Measurements from ENCODE around the gene NRIP2. TPM values are rescaled to one million over a fixed set of nuclear protein-coding genes. Genes with fewer than 3 reads are reported as not detected.

NRIP2 gene
- total and polyA plus RNA-seq, 2 donors (not counting 1 experiment from before 2014, with no cell fraction given): 0.08 to 0.17 TPM

DNA sequence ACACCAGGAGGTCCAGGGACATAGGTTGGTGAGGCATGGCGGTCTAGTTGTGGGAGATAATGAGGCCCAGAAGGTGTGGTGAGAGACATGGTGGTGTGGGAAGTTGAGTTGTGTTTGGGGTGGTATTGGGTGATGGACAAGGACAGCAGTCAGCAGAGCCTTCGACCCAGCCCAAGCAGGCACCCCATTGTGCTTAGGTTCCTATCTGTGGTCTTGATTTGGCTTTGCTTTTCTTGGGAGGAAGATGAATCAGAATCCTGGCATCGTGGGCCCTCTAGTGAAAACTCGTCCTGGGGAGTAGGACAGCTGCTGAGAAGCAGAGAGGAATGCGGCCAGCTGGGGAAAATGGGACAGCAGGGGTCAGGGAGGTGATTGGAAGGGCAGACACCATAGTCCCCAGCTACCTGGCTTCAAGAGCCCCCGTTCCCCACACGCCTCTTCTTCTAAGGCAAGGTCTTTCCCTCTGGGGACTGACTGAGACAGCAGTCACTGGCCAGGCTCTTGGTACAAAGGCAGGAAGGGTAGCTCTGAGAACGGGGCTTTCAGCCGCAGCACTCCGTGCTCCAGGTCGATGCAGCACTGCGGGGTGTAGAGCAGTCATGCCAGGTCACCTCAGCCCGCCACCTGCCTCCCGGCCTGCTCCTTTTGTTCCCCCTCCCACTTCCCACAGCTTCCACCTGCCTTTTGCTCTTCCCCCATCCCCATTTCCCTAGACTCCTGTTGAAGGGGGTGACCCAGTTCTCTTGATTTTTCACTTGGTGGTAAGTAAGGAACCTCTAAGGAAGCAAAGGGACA lies 7.9 kb downstream of the NRIP2 start:
- H3K27ac ChIP-seq (ENCODE audit: insufficient read depth, low read length): no peak overlapping the region
- H3K27me3 ChIP-seq (ENCODE audit: control insufficient read depth, insufficient read depth, low read length): no peaks in the 10 kb centered on the region
- no peak overlapping the region for H3K4me2 ChIP-seq (ENCODE audit: extremely low read depth, insufficient read depth, low read length)
- peaks cover 5% of the 10 kb centered on the region for H3K36me3 ChIP-seq (ENCODE audit: control insufficient read depth, insufficient read depth, low read length)
- H3K79me2 ChIP-seq (ENCODE audit: control insufficient read depth, insufficient read depth, low read length): no peaks in the 10 kb centered on the region
- no peak overlapping the region for H3K4me3 ChIP-seq (replicated peaks in 1 of 4; ENCODE audit: control extremely low read depth in 1 of 4, insufficient read depth in 1 of 4, low read depth in 3 of 4, low read length in 4 of 4)
- no peaks in the 10 kb centered on the region for H4K20me1 ChIP-seq (ENCODE audit: control insufficient read depth, extremely low read depth, insufficient read depth, low read length)
- no peaks in the 10 kb centered on the region for H3K4me1 ChIP-seq (ENCODE audit: control insufficient read depth, extremely low read depth, insufficient read depth, low read length)
- no peak overlapping the region for H3K9ac ChIP-seq (ENCODE audit: insufficient read depth, low read length)
- DNase-seq (ENCODE audit: low read depth in 2 of 2): peak in 1 of 2 donors; percentile 15
- no peak overlapping the region for H2AFZ ChIP-seq (ENCODE audit: low read length)
- no peak for TF ChIP-seq EZH2 (IDR thresholded peaks at IDR 0.05; ENCODE audit: low read length, missing control alignments)
- TF ChIP-seq, protein P1, sequence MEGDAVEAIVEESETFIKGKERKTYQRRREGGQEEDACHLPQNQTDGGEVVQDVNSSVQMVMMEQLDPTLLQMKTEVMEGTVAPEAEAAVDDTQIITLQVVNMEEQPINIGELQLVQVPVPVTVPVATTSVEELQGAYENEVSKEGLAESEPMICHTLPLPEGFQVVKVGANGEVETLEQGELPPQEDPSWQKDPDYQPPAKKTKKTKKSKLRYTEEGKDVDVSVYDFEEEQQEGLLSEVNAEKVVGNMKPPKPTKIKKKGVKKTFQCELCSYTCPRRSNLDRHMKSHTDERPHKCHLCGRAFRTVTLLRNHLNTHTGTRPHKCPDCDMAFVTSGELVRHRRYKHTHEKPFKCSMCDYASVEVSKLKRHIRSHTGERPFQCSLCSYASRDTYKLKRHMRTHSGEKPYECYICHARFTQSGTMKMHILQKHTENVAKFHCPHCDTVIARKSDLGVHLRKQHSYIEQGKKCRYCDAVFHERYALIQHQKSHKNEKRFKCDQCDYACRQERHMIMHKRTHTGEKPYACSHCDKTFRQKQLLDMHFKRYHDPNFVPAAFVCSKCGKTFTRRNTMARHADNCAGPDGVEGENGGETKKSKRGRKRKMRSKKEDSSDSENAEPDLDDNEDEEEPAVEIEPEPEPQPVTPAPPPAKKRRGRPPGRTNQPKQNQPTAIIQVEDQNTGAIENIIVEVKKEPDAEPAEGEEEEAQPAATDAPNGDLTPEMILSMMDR (conservative IDR thresholded peaks at IDR 0.05 in 1 of 2, IDR thresholded peaks at IDR 0.05 in 1 of 2; ENCODE audit: low read depth in 1 of 2, low read length in 2 of 2): no peak
- H3K9me3 ChIP-seq (ENCODE audit: control insufficient read depth, insufficient read depth, low read depth, low read length): no peaks in the 10 kb centered on the region

DNA sequence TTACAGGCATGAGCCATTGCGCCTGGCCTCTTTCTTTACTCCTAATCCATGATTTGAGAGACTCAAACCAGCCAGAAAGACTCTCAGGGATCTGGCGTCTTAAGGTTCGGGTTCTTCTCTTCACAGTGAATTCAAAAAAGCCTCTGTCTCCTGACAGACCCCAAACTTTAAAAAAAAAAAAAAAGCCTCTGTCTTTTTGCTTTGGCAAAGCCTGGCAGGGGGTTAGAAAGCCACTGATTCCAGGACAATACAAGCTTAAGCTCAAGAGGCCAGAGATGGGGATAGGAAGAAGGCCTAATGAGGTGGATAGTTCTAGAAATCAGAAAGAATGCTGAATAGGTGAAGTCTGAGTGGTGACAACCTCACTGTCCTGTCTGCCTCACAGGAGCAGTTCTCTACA lies 8.8 kb downstream of the NRIP2 start:
- no peaks in the 10 kb centered on the region for H3K27me3 ChIP-seq (ENCODE audit: control insufficient read depth, insufficient read depth, low read length)
- H2AFZ ChIP-seq (ENCODE audit: low read length): no peak overlapping the region
- no peak overlapping the region for H3K9ac ChIP-seq (ENCODE audit: insufficient read depth, low read length)
- H3K4me2 ChIP-seq (ENCODE audit: extremely low read depth, insufficient read depth, low read length): no peak overlapping the region
- no peak overlapping the region for H3K27ac ChIP-seq (ENCODE audit: insufficient read depth, low read length)
- peaks cover 5% of the 10 kb centered on the region for H3K36me3 ChIP-seq (ENCODE audit: control insufficient read depth, insufficient read depth, low read length)
- H3K9me3 ChIP-seq (ENCODE audit: control insufficient read depth, insufficient read depth, low read depth, low read length): no peaks in the 10 kb centered on the region
- H4K20me1 ChIP-seq (ENCODE audit: control insufficient read depth, extremely low read depth, insufficient read depth, low read length): no peaks in the 10 kb centered on the region
- TF ChIP-seq, protein P1 (conservative IDR thresholded peaks at IDR 0.05 in 1 of 2, IDR thresholded peaks at IDR 0.05 in 1 of 2; ENCODE audit: low read depth in 1 of 2, low read length in 2 of 2): no peak
- no peak for TF ChIP-seq EZH2 (IDR thresholded peaks at IDR 0.05; ENCODE audit: low read length, missing control alignments)
- H3K79me2 ChIP-seq (ENCODE audit: control insufficient read depth, insufficient read depth, low read length): no peaks in the 10 kb centered on the region
- DNase-seq (ENCODE audit: low read depth in 2 of 2): no peak
- no peaks in the 10 kb centered on the region for H3K4me1 ChIP-seq (ENCODE audit: control insufficient read depth, extremely low read depth, insufficient read depth, low read length)
- H3K4me3 ChIP-seq (replicated peaks in 1 of 4; ENCODE audit: control extremely low read depth in 1 of 4, insufficient read depth in 1 of 4, low read depth in 3 of 4, low read length in 4 of 4): no peak overlapping the region

DNA sequence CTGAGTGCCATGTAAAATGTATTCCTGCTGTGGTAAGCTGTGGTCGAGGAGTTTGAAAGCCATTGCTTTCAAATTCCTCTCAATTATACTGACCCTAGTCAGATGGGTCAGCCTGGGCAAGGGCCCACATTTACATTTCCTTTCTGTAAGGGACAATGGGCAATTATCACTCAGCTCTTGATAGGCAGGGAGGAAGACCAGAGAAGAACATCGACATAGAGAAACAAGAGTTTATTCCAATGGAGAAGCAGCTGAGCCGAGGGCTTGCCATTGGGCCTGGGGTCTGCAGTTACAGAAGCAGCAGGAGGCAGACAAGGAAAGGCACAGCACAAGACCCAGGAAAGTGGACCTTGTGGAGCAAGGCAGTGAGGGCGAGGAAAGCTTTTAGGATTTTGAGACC lies 9.7 kb downstream of the NRIP2 start:
- peaks cover 5% of the 10 kb centered on the region for H3K36me3 ChIP-seq (ENCODE audit: control insufficient read depth, insufficient read depth, low read length)

More for the DNA sequence above, 9.7 kb downstream of the NRIP2 start:
- Histone ChIP-seq H2AFZ (ENCODE audit: low read length) (no peak overlapping the region), H3K4me3 (replicated peaks in 1 of 4; ENCODE audit: control extremely low read depth in 1 of 4, insufficient read depth in 1 of 4, low read depth in 3 of 4, low read length in 4 of 4) (no peak overlapping the region), H3K4me2 (ENCODE audit: extremely low read depth, insufficient read depth, low read length) (no peak overlapping the region), H3K27ac (ENCODE audit: insufficient read depth, low read length) (no peak overlapping the region), H4K20me1 (ENCODE audit: control insufficient read depth, extremely low read depth, insufficient read depth, low read length) (no peaks in the 10 kb centered on the region), H3K79me2 (ENCODE audit: control insufficient read depth, insufficient read depth, low read length) (no peaks in the 10 kb centered on the region), H3K9me3 (ENCODE audit: control insufficient read depth, insufficient read depth, low read depth, low read length) (no peaks in the 10 kb centered on the region), H3K4me1 (ENCODE audit: control insufficient read depth, extremely low read depth, insufficient read depth, low read length) (no peaks in the 10 kb centered on the region), H3K27me3 (ENCODE audit: control insufficient read depth, insufficient read depth, low read length) (no peaks in the 10 kb centered on the region), H3K9ac (ENCODE audit: insufficient read depth, low read length) (no peak overlapping the region)
- DNase-seq (ENCODE audit: low read depth in 2 of 2): no peak
- TF ChIP-seq EZH2 (IDR thresholded peaks at IDR 0.05; ENCODE audit: low read length, missing control alignments): no peak
- TF ChIP-seq, protein P1 (conservative IDR thresholded peaks at IDR 0.05 in 1 of 2, IDR thresholded peaks at IDR 0.05 in 1 of 2; ENCODE audit: low read depth in 1 of 2, low read length in 2 of 2): no peak

All from fibroblast of lung (primary cell).